Neural cell (in vitro differentiated cells): ENCODE results near the gene RBMXL3. TPM values are rescaled to one million over a fixed set of nuclear protein-coding genes. Genes with fewer than 3 reads are reported as not detected.

Experiments
- H2AFZ ChIP-seq: fragments of 200-600, 300-800 bp; sonication (generic), shearing (Covaris generic); 2 replicates; pipeline ENCODE4 v1.6.0; 2014; ENCODE audit warnings: low read depth, mild to moderate bottlenecking, antibody characterized with exemption, low read length, moderate library complexity
- H3F3A ChIP-seq: fragments of 200-600 bp; shearing (Covaris generic); 2 replicates; pipeline ENCODE4 v1.6.1; 2016; ENCODE audit warnings: mild to moderate bottlenecking, moderate library complexity, mixed read lengths, antibody characterized with exemption, low read length; ENCODE audit not compliant: insufficient read depth, poor library complexity, severe bottlenecking
- H3K27ac ChIP-seq: fragments of 200-600, 300-800 bp; sonication (generic), shearing (Covaris generic); 2 replicates; pipeline ENCODE4 v1.5.1; 2014; ENCODE audit warnings: mild to moderate bottlenecking, low read length, moderate library complexity
- H3K27me3 ChIP-seq: fragments of 300-800, 200-600 bp; sonication (generic), shearing (Covaris generic); 2 replicates; pipeline ENCODE4 v1.6.0; 2014; ENCODE audit warnings: mild to moderate bottlenecking, low read depth, low read length, moderate library complexity; ENCODE audit not compliant: insufficient read depth
- H3K36me3 ChIP-seq: fragments of 300-800, 200-600 bp; sonication (generic), shearing (Covaris generic); 2 replicates; pipeline ENCODE4 v1.5.1; 2014; ENCODE audit warnings: mild to moderate bottlenecking, antibody characterized with exemption, low read length, moderate library complexity; ENCODE audit not compliant: insufficient read depth
- H3K4me2 ChIP-seq: fragments of 300-800, 200-600 bp; sonication (generic), shearing (Covaris generic); 2 replicates; pipeline ENCODE4 v1.6.0; 2014; ENCODE audit warnings: mild to moderate bottlenecking, low read length
- H3K4me3 ChIP-seq: fragments of 300-800, 200-600 bp; sonication (generic), shearing (Covaris generic); 2 replicates; pipeline ENCODE4 v1.5.1; 2014; ENCODE audit warnings: mild to moderate bottlenecking, low read length, moderate library complexity
- H3K79me2 ChIP-seq: fragments of 200-600 bp; shearing (Covaris generic); replicated peaks from 2 replicates; pipeline ENCODE4 v1.6.0; 2014; ENCODE audit warnings: mild to moderate bottlenecking, low read length, moderate library complexity; ENCODE audit not compliant: insufficient read depth
- H3K9ac ChIP-seq: fragments of 300-800, 200-600 bp; sonication (generic), shearing (Covaris generic); 2 replicates; pipeline ENCODE4 v1.6.1; 2016; ENCODE audit warnings: mild to moderate bottlenecking, low read length, mixed read lengths
- H3K9me2 ChIP-seq: fragments of 200-600 bp; shearing (Covaris generic); 2 replicates; pipeline ENCODE4 v1.6.1; 2016; ENCODE audit warnings: mild to moderate bottlenecking, low read length, mixed read lengths; ENCODE audit not compliant: insufficient read depth
- H3K9me3 ChIP-seq: fragments of 200-600, 300-800 bp; sonication (generic), shearing (Covaris generic); 2 replicates; pipeline ENCODE4 v1.6.1; 2016; ENCODE audit warnings: mild to moderate bottlenecking, mixed run types, low read length, moderate library complexity, mixed read lengths
- H4K20me1 ChIP-seq: fragments of 200-600 bp; shearing (Covaris generic); 2 replicates; pipeline ENCODE4 v1.6.1; 2016; ENCODE audit warnings: mild to moderate bottlenecking, mixed run types; ENCODE audit not compliant: insufficient read depth
- EP300 ChIP-seq: fragments of 450-650 bp; conservative IDR thresholded peaks from 2 replicates; pipeline ENCODE4 v1.6.1; 2014; ENCODE audit warnings: antibody characterized with exemption, mild to moderate bottlenecking, moderate library complexity; ENCODE audit not compliant: poor library complexity, severe bottlenecking
- EZH2 ChIP-seq: fragments of 200-600, 300-800 bp; shearing (Covaris generic), sonication (generic); IDR thresholded peaks from 2 replicates; pipeline ENCODE4 v1.6.1; 2014; ENCODE audit warnings: antibody characterized with exemption, low read length, borderline replicate concordance, mild to moderate bottlenecking; ENCODE audit not compliant: insufficient read depth, poor library complexity, severe bottlenecking
- MXI1 ChIP-seq: fragments of 450-650 bp; conservative IDR thresholded peaks from 2 replicates; pipeline ENCODE4 v1.6.1; 2014; ENCODE audit warnings: antibody characterized with exemption, mild to moderate bottlenecking; ENCODE audit not compliant: poor library complexity, severe bottlenecking
- POLR2AphosphoS5 ChIP-seq: IDR thresholded peaks from 2 replicates; pipeline ENCODE4 v1.6.1; 2012
- RAD21 ChIP-seq: fragments of 450-650 bp; conservative IDR thresholded peaks from 2 replicates; pipeline ENCODE4 v1.6.1; 2014; ENCODE audit warnings: antibody characterized with exemption, mild to moderate bottlenecking, moderate library complexity
- SMC3 ChIP-seq: fragments of 450-650 bp; conservative IDR thresholded peaks from 2 replicates; pipeline ENCODE4 v1.6.1; 2014; ENCODE audit warnings: antibody characterized with exemption, mild to moderate bottlenecking, moderate library complexity; ENCODE audit not compliant: poor library complexity
- TAF1 ChIP-seq: IDR thresholded peaks from 2 replicates; pipeline ENCODE4 v1.6.1; 2012; ENCODE audit warnings: low read depth
- polyA plus RNA-seq: library from polyadenylated mRNA; depleted of rRNA; stranded (reverse); fragments of >200 nt; gene quantifications from 2 replicates; pipeline ENCODE4 v1.2.3, GENCODE V29; 2014
- TF ChIP-seq, protein P1 (sequence below): fragments of 450-650 bp; IDR thresholded peaks from 2 replicates; pipeline ENCODE4 v1.5.1; 2014; ENCODE audit warnings: antibody characterized with exemption, mild to moderate bottlenecking, moderate library complexity; ENCODE audit not compliant: poor library complexity, severe bottlenecking
- TF ChIP-seq, protein P2 (sequence below): IDR thresholded peaks from 2 replicates; pipeline ENCODE4 v1.6.1; 2012; ENCODE audit warnings: borderline replicate concordance

Gene RBMXL3
- polyA plus RNA-seq, 1 donor from 2014 or later = not detected

DNA sequence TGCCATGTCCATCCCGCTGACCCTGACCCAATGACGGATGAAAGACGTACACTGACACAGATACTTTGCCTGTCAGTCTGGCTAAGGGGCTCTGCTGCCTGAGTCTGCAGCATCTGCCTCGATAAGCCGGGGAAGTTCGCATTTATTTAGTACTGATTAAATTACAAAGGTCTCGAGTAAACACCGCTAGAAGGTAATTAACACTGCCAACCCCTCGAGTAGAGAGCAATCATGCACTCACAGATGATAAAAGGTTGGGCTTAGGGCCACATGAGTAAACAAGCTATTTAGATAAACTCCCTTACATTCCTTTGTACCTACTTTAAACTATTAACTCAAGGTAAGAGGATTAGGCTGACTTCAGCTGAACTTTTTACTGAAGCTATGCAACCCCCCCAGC is 16.0 kb upstream of the RBMXL3 start:
- no peak overlapping the region for H3K27ac ChIP-seq

DNA sequence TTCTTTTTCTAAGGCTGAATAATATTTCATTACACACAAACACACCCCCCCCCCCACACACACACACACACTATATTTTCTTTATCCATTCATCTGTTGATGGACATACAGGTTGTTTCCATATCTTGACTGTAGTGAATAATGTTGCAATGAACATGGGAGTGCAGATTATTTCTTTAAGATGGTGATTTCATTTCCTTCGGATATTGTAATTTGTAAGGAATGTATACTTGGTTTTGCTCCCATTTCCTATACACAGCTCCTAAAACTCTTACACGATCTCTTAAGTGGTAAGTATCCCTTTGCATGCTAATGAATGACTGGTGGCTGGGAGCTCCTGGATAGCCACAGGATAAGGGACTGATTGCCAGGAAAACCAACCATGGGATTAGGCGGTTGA is 14.7 kb upstream of the RBMXL3 start:
- no peaks in the 10 kb centered on the region for H3F3A ChIP-seq
- no peaks in the 10 kb centered on the region for H3K36me3 ChIP-seq

More for the DNA sequence above, 16.0 kb upstream of the RBMXL3 start:
- TF ChIP-seq, protein P1, sequence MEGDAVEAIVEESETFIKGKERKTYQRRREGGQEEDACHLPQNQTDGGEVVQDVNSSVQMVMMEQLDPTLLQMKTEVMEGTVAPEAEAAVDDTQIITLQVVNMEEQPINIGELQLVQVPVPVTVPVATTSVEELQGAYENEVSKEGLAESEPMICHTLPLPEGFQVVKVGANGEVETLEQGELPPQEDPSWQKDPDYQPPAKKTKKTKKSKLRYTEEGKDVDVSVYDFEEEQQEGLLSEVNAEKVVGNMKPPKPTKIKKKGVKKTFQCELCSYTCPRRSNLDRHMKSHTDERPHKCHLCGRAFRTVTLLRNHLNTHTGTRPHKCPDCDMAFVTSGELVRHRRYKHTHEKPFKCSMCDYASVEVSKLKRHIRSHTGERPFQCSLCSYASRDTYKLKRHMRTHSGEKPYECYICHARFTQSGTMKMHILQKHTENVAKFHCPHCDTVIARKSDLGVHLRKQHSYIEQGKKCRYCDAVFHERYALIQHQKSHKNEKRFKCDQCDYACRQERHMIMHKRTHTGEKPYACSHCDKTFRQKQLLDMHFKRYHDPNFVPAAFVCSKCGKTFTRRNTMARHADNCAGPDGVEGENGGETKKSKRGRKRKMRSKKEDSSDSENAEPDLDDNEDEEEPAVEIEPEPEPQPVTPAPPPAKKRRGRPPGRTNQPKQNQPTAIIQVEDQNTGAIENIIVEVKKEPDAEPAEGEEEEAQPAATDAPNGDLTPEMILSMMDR = no peak
- no peak for TF ChIP-seq SMC3
- no peak for TF ChIP-seq RAD21
- TF ChIP-seq EP300 = no peak
- no peak for TF ChIP-seq EZH2
- no peak for TF ChIP-seq MXI1
- TF ChIP-seq TAF1 = no peak
- TF ChIP-seq, protein P2, sequence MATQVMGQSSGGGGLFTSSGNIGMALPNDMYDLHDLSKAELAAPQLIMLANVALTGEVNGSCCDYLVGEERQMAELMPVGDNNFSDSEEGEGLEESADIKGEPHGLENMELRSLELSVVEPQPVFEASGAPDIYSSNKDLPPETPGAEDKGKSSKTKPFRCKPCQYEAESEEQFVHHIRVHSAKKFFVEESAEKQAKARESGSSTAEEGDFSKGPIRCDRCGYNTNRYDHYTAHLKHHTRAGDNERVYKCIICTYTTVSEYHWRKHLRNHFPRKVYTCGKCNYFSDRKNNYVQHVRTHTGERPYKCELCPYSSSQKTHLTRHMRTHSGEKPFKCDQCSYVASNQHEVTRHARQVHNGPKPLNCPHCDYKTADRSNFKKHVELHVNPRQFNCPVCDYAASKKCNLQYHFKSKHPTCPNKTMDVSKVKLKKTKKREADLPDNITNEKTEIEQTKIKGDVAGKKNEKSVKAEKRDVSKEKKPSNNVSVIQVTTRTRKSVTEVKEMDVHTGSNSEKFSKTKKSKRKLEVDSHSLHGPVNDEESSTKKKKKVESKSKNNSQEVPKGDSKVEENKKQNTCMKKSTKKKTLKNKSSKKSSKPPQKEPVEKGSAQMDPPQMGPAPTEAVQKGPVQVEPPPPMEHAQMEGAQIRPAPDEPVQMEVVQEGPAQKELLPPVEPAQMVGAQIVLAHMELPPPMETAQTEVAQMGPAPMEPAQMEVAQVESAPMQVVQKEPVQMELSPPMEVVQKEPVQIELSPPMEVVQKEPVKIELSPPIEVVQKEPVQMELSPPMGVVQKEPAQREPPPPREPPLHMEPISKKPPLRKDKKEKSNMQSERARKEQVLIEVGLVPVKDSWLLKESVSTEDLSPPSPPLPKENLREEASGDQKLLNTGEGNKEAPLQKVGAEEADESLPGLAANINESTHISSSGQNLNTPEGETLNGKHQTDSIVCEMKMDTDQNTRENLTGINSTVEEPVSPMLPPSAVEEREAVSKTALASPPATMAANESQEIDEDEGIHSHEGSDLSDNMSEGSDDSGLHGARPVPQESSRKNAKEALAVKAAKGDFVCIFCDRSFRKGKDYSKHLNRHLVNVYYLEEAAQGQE = no peak
- Histone ChIP-seq H3K4me3 (no peak overlapping the region), H3K27me3 (no peaks in the 10 kb centered on the region), H3K9me3 (no peaks in the 10 kb centered on the region), H3K79me2 (no peaks in the 10 kb centered on the region), H3K36me3 (no peaks in the 10 kb centered on the region), H3K9ac (no peak overlapping the region), H3F3A (no peaks in the 10 kb centered on the region), H2AFZ (no peak overlapping the region), H3K4me2 (no peak overlapping the region), H4K20me1 (no peaks in the 10 kb centered on the region), H3K9me2 (no peaks in the 10 kb centered on the region)

More for the DNA sequence above, 14.7 kb upstream of the RBMXL3 start:
- no peak overlapping the region for H3K4me2 ChIP-seq
- H3K27ac ChIP-seq = no peak overlapping the region
- H3K79me2 ChIP-seq = no peaks in the 10 kb centered on the region
- no peak overlapping the region for H3K9ac ChIP-seq
- no peak overlapping the region for H2AFZ ChIP-seq
- no peaks in the 10 kb centered on the region for H3K27me3 ChIP-seq
- no peaks in the 10 kb centered on the region for H4K20me1 ChIP-seq
- no peaks in the 10 kb centered on the region for H3K9me2 ChIP-seq
- no peaks in the 10 kb centered on the region for H3K9me3 ChIP-seq
- TF ChIP-seq EP300 = no peak
- no peak for TF ChIP-seq POLR2AphosphoS5
- TF ChIP-seq TAF1 = no peak
- TF ChIP-seq, protein P1 = no peak
- TF ChIP-seq, protein P2 = no peak
- TF ChIP-seq EZH2 = no peak
- TF ChIP-seq SMC3 = no peak
- no peak for TF ChIP-seq MXI1
- no peak for TF ChIP-seq RAD21
- no peak overlapping the region for H3K4me3 ChIP-seq
